NT2/D1 (cell line): ENCODE measurements around the gene PML.

ENCODE experiments used
- DNase-seq: peaks from one replicate; pipeline ENCODE4 v3.0.0-alpha.2; 2011; ENCODE audit warnings: low read depth, low spot score
- H3K27me3 ChIP-seq: 2 replicates; pipeline ENCODE4 v1.6.0; 2011; ENCODE audit warnings: mild to moderate bottlenecking; ENCODE audit not compliant: insufficient read length, insufficient read depth
- H3K36me3 ChIP-seq: 2 replicates; pipeline ENCODE4 v1.6.1; 2011; ENCODE audit warnings: mild to moderate bottlenecking, low read length, mixed read lengths; ENCODE audit not compliant: insufficient read depth, insufficient read length
- H3K4me1 ChIP-seq: 2 replicates; pipeline ENCODE4 v1.5.1; 2011; ENCODE audit not compliant: insufficient read depth, insufficient read length
- H3K4me3 ChIP-seq: 2 replicates; pipeline ENCODE4 v1.5.1; 2011; ENCODE audit warnings: low read depth; ENCODE audit not compliant: insufficient read length
- H3K9ac ChIP-seq: 2 replicates; pipeline ENCODE4 v1.6.0; 2011; ENCODE audit warnings: low read depth; ENCODE audit not compliant: insufficient read length
- H3K9me3 ChIP-seq: 2 replicates; pipeline ENCODE4 v1.5.1; 2011; ENCODE audit warnings: mild to moderate bottlenecking, low read length; ENCODE audit not compliant: insufficient read depth
- SUZ12 ChIP-seq: IDR thresholded peaks from 2 replicates; pipeline ENCODE4 v1.6.1; 2011; ENCODE audit not compliant: insufficient read length, insufficient read depth; ENCODE audit errors: extremely low read depth
- YY1 ChIP-seq: IDR thresholded peaks from 2 replicates; pipeline ENCODE4 v1.6.1; 2011; ENCODE audit not compliant: insufficient read length, insufficient read depth
- ZNF274 ChIP-seq: IDR thresholded peaks from 2 replicates; pipeline ENCODE4 v1.6.1; 2011; ENCODE audit warnings: mild to moderate bottlenecking, low read depth, low read length

Gene PML

DNA sequence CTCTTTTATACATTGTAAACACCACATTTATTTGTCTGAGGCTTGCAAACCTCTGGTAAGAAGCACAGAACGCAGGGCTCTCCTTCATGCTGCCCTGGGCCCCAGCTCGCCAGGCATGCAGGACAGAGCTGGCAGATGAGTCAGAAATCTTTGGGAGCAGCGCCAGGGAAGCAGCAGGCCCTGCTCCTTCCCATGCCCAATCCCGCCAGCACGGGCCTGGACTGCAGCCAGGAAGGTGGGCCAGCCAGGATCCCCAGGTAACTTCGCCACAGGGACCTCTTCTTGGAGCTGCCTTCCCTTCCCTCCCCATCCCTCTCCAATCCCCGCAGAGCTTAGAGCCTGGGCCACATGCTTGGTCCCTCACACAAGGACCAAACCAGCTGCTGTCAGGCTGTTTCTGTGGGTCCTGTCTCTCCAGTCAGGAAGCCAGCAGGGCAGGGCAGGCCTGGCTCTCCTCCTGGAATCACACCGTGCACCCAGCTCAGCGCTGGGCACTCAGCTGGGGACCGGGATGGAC lies 11.2 kb upstream of the PML start:
- no peaks in the 10 kb centered on the region for H3K36me3 ChIP-seq
- H3K4me1 ChIP-seq, result peaks cover 2% of the 10 kb centered on the region
- H3K9ac ChIP-seq, result no peak overlapping the region
- no peak overlapping the region for H3K4me3 ChIP-seq
- H3K27me3 ChIP-seq, result no peaks in the 10 kb centered on the region
- no peak for DNase-seq
- TF ChIP-seq SUZ12 (no peak), ZNF274 (no peak), YY1 (no peak)
- H3K9me3 ChIP-seq, result no peaks in the 10 kb centered on the region

DNA sequence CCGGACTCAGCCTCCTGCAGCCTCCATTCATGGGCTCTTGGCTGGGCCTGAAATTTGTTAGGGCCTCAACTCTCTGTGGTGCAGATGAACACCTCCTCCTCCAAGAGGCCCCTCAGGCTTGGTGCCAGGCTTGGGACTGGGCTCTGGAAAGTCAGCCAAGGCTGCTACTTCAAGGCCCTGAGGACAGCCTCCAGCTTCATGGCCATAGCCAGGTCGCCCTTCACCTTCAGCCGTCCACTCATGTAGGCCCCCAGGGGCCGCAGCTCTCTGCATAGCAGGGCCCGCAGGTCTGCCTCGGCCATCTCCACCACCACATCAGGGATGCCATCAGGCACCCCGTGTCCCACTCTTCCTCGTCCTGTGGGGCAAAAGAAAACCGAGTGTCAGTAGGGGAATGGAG lies 10.7 kb upstream of the PML start:
- peaks cover 2% of the 10 kb centered on the region for H3K4me1 ChIP-seq
- no peak overlapping the region for H3K4me3 ChIP-seq
- no peaks in the 10 kb centered on the region for H3K36me3 ChIP-seq
- no peaks in the 10 kb centered on the region for H3K9me3 ChIP-seq
- DNase-seq, result no peak
- no peaks in the 10 kb centered on the region for H3K27me3 ChIP-seq
- no peak overlapping the region for H3K9ac ChIP-seq
- TF ChIP-seq ZNF274, result no peak
- TF ChIP-seq SUZ12, result no peak
- TF ChIP-seq YY1, result no peak

DNA sequence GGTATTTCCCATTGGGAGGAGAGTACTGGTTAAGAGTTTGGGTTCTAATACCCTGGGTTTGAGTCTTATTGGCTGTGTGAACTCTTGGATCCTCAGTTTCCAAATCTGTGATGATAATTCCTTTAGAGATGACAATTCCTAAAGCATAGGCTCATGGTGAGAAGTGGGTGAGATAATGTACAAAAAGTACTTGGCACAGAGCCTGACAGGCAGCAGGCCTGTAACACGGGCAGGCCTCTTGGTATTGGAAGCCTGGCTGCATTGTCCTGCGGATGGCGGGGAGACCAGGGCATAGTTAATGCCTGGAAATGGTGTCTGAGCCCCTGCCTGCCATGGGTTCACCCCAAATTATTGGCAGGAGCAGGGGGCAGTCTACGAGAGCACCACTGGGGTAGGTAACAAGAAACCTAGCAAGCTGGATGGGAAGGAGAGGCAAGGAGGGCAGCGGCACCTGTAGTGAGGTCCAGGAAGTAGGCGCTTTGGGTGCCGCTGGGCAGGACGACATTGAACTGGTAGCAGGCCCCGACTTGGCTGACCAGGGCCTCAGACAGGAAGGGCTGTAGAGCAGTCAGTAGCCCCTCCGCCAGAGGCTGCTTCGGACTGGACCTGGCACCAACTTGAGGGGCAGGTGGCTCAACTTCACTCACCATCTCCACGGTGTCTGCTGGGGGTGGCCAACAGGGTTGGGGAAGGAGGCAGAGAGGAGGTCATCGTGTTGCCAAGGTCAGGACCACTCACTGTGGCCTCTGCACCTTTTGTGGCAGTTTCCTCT lies 10.1 kb upstream of the PML start:
- TF ChIP-seq YY1 (no peak), ZNF274 (no peak), SUZ12 (no peak)
- Histone ChIP-seq H3K27me3 (no peaks in the 10 kb centered on the region), H3K36me3 (no peaks in the 10 kb centered on the region), H3K4me3 (no peak overlapping the region), H3K4me1 (peaks cover 2% of the 10 kb centered on the region), H3K9me3 (no peaks in the 10 kb centered on the region), H3K9ac (no peak overlapping the region)
- DNase-seq, result no peak

DNA sequence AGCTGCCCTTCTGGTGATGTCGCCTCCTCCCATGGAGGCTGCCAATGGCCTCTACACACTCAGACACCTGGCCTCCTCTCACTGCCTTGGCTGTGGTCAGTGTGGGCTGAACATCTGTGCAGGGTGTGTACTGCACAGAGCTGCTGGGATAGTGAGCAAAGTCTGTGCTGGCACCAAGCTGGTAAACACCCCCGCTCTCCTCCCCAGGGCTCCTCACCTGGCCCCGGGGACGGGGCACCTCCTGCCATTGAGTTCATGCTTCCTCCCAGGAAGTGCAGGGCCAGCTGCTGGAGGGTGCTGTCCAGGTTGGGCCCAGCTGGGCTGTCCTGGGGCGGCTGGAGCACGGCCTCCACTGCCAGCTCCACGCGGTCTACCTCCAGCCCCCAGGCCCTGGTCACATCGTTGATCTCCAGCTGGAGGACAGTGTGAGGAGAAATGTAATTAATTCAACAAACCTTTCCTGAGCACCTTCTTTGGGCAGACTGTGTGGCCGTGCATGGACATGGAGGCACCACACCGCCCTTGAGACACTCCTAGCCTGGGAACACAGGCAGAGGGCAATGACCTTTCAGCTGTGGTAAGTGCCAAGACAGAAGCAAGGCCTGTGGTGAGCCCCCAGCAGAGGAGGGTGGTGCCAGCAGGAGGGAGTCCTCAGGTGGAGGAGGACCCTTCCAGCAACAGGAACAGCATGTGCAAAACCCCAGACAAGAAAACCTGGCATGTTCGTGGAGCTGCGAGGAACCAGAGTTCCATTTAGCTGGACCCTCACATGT lies 9.2 kb upstream of the PML start:
- Histone ChIP-seq H3K4me3 (no peak overlapping the region), H3K27me3 (no peaks in the 10 kb centered on the region), H3K4me1 (peaks cover 2% of the 10 kb centered on the region), H3K9ac (no peak overlapping the region), H3K9me3 (no peaks in the 10 kb centered on the region), H3K36me3 (no peaks in the 10 kb centered on the region)
- no peak for TF ChIP-seq YY1
- no peak for TF ChIP-seq ZNF274
- DNase-seq, result no peak

DNA sequence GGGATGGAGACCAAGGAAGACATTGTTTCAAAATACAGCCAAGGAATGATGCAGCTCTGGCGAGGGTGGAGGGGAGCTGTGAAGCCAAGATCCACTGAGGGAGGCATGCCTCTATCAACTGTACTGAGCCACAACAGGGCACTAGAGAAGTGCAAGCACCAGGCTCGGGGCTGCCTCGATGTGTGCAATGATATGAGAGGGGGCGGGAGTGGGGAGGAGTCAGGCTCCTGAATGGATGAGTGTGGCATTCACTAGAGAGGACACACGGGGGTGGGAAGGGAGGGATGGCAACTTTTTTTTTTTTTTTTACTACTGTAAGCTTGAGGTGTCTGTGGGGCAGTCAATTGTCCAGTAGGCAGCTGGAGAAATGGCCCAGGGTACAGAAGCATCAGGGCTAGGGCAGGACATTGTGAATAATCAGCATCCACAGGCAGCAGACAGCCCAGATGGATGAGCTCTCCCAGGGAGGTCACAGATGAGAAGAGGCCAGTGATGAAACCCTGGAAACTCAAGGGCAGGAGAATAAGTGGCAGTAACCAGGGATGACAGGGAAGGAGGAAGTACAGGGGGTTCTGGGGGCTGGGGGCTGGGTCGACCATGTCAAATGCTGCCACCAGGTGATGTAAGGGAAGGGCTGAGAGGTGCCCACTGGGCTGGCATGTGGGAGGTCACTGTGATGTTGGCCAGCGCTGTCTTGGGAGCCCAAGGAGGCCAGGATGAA lies 8.3 kb upstream of the PML start:
- no peak overlapping the region for H3K9ac ChIP-seq
- no peak for DNase-seq
- H3K27me3 ChIP-seq, result peaks cover under 1% of the 10 kb centered on the region
- H3K9me3 ChIP-seq, result no peaks in the 10 kb centered on the region
- TF ChIP-seq ZNF274 (no peak), SUZ12 (no peak), YY1 (no peak)
- no peaks in the 10 kb centered on the region for H3K36me3 ChIP-seq
- H3K4me3 ChIP-seq, result no peak overlapping the region
- H3K4me1 ChIP-seq, result peaks cover 3% of the 10 kb centered on the region

DNA sequence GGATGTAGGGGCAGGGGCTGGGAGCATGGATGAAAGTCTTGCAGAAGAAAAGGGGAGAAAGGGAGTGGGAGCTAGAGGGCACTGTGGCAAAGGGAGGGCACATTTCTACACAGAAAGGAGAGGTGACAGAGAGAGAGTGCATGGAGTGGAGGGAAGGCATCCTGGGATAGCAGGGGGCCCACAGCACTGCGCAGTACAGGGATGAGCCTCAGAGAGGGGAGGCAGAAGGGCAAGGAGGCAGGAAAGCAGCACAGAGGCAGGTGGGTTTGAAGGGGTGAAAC lies 7.8 kb upstream of the PML start:
- Histone ChIP-seq H3K4me3 (no peak overlapping the region), H3K9ac (no peak overlapping the region), H3K9me3 (no peaks in the 10 kb centered on the region), H3K36me3 (no peaks in the 10 kb centered on the region), H3K27me3 (peaks cover 5% of the 10 kb centered on the region), H3K4me1 (peaks cover 7% of the 10 kb centered on the region)
- no peak for DNase-seq
- TF ChIP-seq SUZ12 (no peak), ZNF274 (no peak), YY1 (no peak)

DNA sequence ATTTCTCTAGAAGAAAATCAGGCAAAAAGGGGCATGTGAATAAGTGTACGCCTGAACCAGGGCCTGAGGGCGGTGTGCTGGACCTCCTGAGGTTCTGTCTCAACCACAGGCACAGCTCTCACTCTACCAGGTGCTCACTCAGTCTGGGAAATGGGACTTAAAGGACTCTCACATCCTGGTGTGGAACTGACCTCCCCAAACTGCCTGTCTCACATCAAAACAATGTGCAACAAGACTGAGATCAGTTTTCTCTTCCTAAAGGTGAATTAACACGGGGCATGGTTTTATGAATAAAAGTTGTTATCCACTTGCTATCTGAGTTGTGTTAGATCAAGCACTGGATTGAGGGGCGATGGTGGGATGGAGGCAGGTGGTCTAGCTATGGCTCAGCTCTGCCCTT lies 7.3 kb upstream of the PML start:
- H3K4me3 ChIP-seq, result no peak overlapping the region
- H3K36me3 ChIP-seq, result no peaks in the 10 kb centered on the region
- peaks cover 5% of the 10 kb centered on the region for H3K27me3 ChIP-seq
- DNase-seq, result no peak
- H3K9ac ChIP-seq, result no peak overlapping the region
- TF ChIP-seq ZNF274 (no peak), YY1 (no peak), SUZ12 (no peak)
- peaks cover 6% of the 10 kb centered on the region for H3K4me1 ChIP-seq
- H3K9me3 ChIP-seq, result no peaks in the 10 kb centered on the region
